Measurements from ENCODE around the gene PRM1.

PRM1 gene

DNA sequence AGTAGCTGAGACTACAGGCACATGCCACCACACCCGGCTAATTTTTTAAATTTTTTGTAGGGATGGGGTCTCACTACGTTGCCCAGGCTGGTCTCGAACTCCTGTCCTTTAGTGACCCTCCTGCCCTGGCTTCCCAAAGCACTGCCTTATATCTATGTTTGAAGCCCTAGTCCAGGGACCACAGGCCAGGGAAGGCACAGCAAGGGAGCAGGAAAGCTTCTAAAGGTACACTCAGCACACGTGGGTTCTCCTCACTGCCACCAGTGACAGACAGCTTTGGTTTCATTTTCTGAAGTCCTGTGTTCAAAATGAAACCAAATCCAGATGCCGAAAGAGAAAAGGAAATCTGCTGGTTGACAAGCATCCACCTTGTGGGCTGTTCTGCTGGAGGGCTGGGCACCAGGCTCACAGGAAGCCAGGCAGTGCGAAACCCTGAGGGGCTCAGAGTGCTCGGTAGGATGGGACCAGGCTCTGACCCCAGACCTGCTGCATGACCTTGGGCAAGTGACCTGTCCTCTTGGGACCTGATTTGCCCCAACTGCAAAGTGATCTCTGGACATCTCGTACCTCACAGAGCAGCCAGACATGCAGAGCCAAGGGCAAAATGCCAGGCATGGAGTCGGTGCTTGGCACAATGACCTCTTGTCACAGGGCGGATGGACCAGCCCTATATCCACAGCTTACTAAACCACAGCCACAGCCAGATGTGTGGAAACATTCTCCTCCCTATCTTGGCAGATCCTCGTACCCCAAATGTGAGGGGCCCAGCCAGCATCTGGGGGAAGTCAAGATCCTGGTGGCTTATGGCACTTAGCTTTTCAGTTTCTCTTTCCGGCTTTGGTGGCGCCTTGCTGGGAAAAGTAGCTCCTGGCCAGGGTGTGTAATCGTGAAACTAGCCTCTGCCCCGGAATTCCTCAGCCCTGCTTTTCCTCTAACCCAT lies 22.3 kb downstream of the PRM1 start:
- no peak overlapping the region for H3K4me3 ChIP-seq (ENCODE audit: low read length)
- TF ChIP-seq, protein P1, sequence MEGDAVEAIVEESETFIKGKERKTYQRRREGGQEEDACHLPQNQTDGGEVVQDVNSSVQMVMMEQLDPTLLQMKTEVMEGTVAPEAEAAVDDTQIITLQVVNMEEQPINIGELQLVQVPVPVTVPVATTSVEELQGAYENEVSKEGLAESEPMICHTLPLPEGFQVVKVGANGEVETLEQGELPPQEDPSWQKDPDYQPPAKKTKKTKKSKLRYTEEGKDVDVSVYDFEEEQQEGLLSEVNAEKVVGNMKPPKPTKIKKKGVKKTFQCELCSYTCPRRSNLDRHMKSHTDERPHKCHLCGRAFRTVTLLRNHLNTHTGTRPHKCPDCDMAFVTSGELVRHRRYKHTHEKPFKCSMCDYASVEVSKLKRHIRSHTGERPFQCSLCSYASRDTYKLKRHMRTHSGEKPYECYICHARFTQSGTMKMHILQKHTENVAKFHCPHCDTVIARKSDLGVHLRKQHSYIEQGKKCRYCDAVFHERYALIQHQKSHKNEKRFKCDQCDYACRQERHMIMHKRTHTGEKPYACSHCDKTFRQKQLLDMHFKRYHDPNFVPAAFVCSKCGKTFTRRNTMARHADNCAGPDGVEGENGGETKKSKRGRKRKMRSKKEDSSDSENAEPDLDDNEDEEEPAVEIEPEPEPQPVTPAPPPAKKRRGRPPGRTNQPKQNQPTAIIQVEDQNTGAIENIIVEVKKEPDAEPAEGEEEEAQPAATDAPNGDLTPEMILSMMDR (conservative IDR thresholded peaks at IDR 0.05; ENCODE audit: low read depth, low read length), result no peak
- DNase-seq (ENCODE audit: low read depth), result no peak

DNA sequence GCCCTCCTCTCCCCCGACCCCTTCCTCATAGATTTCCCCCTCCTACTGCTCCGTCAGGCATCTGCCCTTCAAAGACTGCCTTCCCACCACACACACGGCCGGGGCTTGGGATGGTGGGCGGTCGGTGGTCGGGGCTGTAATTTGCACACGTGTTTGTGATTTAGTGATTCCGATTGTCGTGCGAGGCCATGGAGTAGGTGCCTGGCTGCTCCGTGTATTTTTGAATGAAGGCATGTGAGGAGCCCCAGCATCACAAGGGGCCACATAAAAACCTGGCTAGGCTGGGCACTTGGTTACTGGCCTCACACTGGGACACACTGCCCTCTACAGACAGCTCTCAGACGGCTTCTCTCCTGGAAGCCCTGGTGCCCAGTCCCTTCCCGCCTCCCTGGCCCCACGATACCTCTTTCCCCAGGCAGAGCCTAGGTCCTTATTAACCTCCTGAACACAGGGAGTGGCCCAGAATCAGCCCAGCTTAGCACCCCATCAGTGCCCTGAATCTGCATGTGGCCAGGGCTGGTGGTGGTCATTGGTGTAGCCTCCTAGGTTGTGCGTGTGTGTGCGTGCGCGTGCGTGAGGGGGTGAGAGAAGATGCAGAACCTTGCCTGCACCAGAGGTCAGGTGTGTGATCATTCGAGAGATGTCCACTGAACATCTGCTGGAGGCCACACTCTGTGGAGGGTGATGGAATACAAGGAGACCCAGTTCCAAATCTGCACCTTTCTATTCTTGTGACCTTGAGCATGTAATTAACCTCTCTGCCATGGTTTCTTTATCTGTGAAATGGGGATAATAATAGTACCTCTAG lies 23.8 kb downstream of the PRM1 start:
- TF ChIP-seq, protein P1 (conservative IDR thresholded peaks at IDR 0.05; ENCODE audit: low read depth, low read length), result peak; percentile 88
- peak overlapping the region; percentile 83 for H3K4me3 ChIP-seq (ENCODE audit: low read length)
- peak; percentile 39 for DNase-seq (ENCODE audit: low read depth)

DNA sequence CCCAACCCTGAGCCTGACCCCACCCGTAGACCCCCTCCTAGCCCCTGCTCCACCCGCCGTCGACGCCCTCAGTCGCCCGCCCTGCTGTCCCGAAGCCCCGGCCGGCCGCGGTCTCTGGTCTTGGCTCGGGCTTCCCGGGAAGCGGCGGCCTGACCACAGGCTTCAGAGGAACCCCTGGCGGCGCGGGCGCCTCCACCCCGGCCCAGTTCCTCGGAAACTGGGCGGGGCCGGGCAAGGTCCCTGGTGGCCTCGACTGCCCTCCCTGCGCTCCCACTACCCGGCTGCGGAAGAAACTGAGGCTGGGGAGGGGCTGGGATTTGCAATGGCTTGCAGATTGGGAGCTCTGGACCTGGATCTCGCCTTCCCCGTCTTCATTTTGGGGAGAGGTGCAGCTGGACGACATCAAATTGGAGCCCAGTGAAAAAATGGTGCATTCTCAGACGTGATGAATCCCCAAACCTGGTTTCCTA lies 24.4 kb downstream of the PRM1 start:
- DNase-seq (ENCODE audit: low read depth), result no peak

DNA sequence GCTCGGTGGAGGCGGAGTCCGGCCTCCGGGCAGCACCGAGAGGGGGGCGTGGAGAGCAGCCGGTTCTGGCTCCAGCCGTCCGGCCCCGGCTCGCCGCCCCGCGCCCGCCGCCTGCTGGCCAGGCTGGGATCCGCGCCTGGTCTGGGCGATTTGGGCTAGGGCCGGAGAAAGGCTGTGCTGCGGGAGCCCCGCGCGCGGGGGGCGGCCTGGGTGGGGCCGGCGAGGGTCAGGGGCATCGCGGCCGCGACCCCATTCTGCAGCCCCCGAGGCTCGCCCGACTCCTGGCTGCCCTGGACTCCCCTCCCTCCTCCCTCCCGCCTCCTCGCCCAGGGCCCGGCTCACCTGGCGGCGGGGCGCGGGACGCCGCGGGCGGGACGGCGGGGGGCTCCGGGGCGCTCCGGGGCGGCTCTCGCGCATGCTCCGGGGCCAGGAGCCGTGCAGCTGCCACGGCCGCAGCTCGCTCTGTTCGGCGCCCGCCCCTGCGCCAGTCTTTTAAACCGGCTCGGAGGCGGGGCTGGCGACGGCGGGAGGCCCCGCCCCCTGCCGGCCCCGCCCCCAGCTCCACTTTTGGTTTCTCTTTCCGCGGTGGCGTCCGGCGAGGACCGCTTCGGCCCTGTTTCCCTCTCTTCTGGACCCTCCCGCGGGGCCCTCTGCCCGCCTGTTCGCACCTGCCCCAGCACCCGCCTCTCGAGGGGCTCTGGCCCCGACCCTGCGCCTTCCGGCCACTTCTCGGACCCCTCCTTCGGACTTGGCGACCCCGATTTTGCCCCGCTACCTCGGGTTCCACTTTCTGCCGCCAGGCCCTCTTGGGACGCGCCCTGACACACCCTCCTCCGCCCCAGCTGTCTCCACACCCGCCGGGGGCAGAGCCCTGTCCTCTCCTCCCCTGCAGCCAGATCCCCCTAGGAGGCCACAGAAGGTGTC lies 25.1 kb downstream of the PRM1 start, which contains the start of gene SOCS1:
Gene SOCS1, minus strand, starts transcription at position 468 of the 924 bp plus-strand sequence. CDS start 726 bp downstream, outside the sequence.
- H3K4me3 ChIP-seq (ENCODE audit: low read length), result peak within 1 kb of the TSS; percentile 83
- peak; percentile 22 for DNase-seq (ENCODE audit: low read depth)
- TF ChIP-seq, protein P1 (conservative IDR thresholded peaks at IDR 0.05; ENCODE audit: low read depth, low read length), result peak; percentile 55

More for the DNA sequence above, 24.4 kb downstream of the PRM1 start:
- H3K4me3 ChIP-seq (ENCODE audit: low read length), result peak overlapping the region; percentile 83
- TF ChIP-seq, protein P1 (conservative IDR thresholded peaks at IDR 0.05; ENCODE audit: low read depth, low read length), result no peak

DNA sequence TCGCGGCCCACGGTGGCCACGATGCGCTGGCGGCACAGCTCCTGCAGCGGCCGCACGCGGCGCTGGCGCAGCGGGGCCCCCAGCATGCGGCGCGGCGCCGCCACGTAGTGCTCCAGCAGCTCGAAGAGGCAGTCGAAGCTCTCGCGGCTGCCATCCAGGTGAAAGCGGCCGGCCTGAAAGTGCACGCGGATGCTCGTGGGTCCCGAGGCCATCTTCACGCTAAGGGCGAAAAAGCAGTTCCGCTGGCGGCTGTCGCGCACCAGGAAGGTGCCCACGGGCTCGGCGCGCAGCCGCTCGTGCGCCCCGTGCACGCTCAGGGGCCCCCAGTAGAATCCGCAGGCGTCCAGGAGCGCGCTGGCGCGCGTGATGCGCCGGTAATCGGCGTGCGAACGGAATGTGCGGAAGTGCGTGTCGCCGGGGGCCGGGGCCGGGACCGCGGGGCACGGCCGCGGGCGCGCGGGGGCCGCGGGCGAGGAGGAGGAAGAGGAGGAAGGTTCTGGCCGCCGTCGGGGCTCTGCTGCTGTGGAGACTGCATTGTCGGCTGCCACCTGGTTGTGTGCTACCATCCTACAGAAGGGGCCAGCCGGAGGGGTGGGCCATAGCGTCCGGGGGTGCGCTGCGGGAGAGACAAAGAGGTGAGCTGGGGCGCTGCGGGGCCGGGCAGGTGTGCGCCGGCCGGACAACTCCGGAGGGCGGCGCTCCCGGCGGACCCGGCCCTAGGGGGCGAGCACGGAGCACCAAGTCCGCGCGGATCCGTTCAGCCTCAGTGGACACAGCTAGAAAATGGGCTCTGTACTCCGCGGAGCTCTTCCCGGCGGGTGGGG lies 26.0 kb downstream of the PRM1 start:
- H3K4me3 ChIP-seq (ENCODE audit: low read length), result peak overlapping the region; percentile 46
- TF ChIP-seq, protein P1 (conservative IDR thresholded peaks at IDR 0.05; ENCODE audit: low read depth, low read length), result no peak
- DNase-seq (ENCODE audit: low read depth), result no peak

All from retinal pigment epithelial cell (primary cell).